NCI-H2196 treated with DMSO at 0.1 percent for 48 hours (cell line): Measurements from ENCODE around the gene VPS45.
"Not testable (repeated sequence)": the region's sequence is repeated elsewhere in the genome, so short reads cannot be mapped to it uniquely, and the experiment has no call there.

ENCODE experiments used
- DNase-seq: peaks from one replicate; lab custom pipeline; 2025; ENCODE audit not compliant: unreplicated experiment; lab: John Stamatoyannopoulos, UW

VPS45 gene

DNA sequence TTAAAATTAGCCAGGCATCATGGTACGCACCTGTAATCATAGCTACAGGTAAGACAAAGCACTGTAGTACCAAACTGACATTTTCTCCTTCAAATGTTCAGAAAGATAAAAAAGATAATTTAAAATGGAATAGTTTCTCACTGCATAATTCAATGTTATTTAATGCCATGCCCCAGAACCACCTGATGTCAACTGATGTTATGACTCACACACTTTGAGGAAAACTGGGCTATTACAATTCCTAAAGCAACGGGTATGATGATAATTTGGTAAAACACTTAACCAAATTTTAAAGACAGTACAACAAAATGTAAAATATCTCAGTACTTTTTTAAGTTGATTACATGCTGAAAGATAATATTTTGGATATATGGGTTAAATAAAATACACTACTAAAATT is 59.2 kb downstream of the VPS45 start:
- DNase-seq = no peak

GRCh38 chr1:150127464-150127863 is 59.9 kb downstream of the VPS45 start:
- DNase-seq = no peak

- DNase-seq = no peak
Observed at GRCh38 chr1:150127868-150128267, 60.3 kb downstream of the VPS45 start.

- DNase-seq = no peak
Observed at GRCh38 chr1:150132372-150132771, 64.8 kb downstream of the VPS45 start.

- no peak for DNase-seq
Observed at GRCh38 chr1:150134537-150134936, 67.0 kb downstream of the VPS45 start.

DNA sequence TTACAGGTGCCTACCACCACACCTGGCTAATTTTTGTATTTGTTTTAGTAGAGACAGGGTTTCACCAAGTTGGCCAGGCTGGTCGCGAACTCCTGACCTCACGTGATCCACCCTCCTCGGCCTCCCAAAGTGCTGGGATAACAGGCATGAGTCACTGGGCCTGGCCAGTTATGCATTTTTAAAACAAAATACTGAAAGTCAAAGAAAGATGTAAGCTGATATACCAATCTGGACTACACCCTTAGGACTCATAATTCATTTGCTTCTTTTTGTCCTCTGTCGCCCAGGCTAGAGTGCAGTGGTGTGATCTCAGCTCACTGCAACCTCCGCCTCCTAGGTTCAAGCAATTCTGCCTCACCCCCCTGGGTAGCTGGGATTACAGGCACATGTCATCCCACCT is 67.8 kb downstream of the VPS45 start:
- not testable (repeated sequence) for DNase-seq

GRCh38 chr1:150138044-150138443 is 70.5 kb downstream of the VPS45 start:
- DNase-seq = no peak

DNA sequence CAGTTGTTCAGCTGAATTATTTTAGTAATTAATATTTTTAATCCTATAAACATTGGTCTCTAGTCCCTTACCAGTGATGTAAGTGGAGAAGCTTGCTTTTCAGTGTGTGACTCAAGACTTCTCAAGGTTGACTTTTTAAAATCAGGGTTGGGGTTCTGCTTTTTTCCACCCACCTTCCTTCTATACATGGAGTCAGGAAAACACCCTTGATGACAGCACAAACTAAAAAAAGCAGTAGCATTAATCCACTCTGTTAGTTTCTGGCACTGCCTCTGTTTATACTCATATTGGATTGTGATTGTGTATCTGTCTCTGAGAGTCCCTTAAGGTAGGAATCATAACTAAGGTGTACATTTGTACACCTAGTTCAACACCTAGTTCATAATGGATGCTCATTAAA is 73.9 kb downstream of the VPS45 start:
- DNase-seq = no peak

DNA sequence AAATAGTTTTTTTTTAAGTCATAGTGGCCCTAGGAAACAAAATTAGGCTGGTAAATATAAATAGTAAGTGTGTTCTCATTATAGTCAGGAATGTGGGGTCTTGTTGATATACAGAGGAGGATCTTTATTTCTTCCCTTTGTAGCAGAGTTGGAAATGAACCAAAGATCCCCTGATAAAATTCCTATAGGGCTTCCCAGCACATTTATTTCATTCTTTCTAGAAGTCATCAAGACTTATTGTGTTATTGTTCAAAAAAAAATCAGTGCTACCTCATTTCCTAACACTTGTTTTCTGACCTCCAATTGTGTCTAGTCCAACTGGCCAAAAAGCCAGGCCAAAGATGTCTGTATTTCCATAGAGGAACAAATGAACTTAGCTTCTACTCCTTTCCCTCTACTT is 74.5 kb downstream of the VPS45 start:
- no peak for DNase-seq

DNA sequence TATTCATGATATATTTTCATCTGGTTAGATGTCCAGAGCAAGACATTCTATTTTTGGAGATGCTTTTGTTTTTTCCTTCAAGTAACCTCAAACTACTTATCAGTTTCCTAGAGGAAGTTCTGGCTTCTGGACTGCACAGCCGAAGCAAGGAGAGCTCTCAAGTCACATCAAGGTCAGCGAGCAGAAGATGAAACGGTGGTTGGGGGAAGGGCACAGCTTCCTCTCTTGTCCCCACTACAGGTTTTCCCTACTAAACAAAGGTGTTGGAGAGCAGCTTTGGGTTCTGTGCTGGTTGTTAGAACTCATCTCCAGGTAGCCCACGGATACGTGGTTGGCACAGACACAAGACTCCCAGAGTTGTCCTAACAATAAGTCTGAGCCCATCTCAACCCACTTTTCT is 77.0 kb downstream of the VPS45 start:
- no peak for DNase-seq

- DNase-seq = not testable (repeated sequence)
Observed at GRCh38 chr1:150146016-150146415, 78.4 kb downstream of the VPS45 start.

GRCh38 chr1:150146849-150147542 is 79.4 kb downstream of the VPS45 start:
- DNase-seq = no peak

GRCh38 chr1:150148837-150149270 is 81.3 kb downstream of the VPS45 start:
- no peak for DNase-seq

GRCh38 chr1:150149271-150150132 is 81.9 kb downstream of the VPS45 start, which contains the start of gene PLEKHO1:
Gene PLEKHO1, plus strand, starts transcription at chr1:150149916. Its CDS starts 342 bp downstream, at chr1:150150258.
- no peak for DNase-seq

GRCh38 chr1:150150133-150151021 is 82.8 kb downstream of the VPS45 start:
- DNase-seq = no peak

GRCh38 chr1:150151291-150152181 is 84.0 kb downstream of the VPS45 start:
- no peak for DNase-seq

GRCh38 chr1:150152182-150152536 is 84.6 kb downstream of the VPS45 start:
- DNase-seq = no peak

- DNase-seq = no peak
Observed at GRCh38 chr1:150152772-150153456, 85.3 kb downstream of the VPS45 start.

GRCh38 chr1:150154143-150154542 is 86.6 kb downstream of the VPS45 start:
- no peak for DNase-seq
